Stimulated activated CD8-positive, alpha-beta memory T cell treated with anti-CD3 and anti-CD28 coated beads, Interleukin-15, amount 100 ng/mL, for 1 hour (primary cell): ENCODE measurements around the gene RTL1.

Source experiments
- DNase-seq: peaks from one replicate; pipeline ENCODE4 v3.0.0-alpha.2; 2020; ENCODE audit warnings: low read depth

The RTL1 gene

GRCh38 chr14:100898465-100898864, 5.1 kb downstream of the RTL1 start:
- no peak for DNase-seq

GRCh38 chr14:100896369-100897060, 7.0 kb downstream of the RTL1 start:
- no peak for DNase-seq

- DNase-seq = no peak
These were observed 8.1 kb downstream of the RTL1 start for GRCh38 chr14:100895411-100895810.

GRCh38 chr14:100894416-100894815, 9.1 kb downstream of the RTL1 start:
- DNase-seq = no peak

GRCh38 chr14:100893760-100894159, 9.8 kb downstream of the RTL1 start:
- DNase-seq = no peak

GRCh38 chr14:100893228-100893601, 10.3 kb downstream of the RTL1 start:
- no peak for DNase-seq

- DNase-seq = no peak
These were observed 10.9 kb downstream of the RTL1 start for GRCh38 chr14:100892496-100893227.

GRCh38 chr14:100891501-100892445, 11.7 kb downstream of the RTL1 start:
- DNase-seq = no peak

GRCh38 chr14:100891051-100891450, 12.5 kb downstream of the RTL1 start:
- DNase-seq = no peak

- DNase-seq = no peak
These were observed 13.3 kb downstream of the RTL1 start for GRCh38 chr14:100890061-100890850.

GRCh38 chr14:100889641-100890040, 13.9 kb downstream of the RTL1 start:
- DNase-seq = no peak

- no peak for DNase-seq
These were observed 14.7 kb downstream of the RTL1 start for GRCh38 chr14:100888789-100889315.

- no peak for DNase-seq
These were observed 15.7 kb downstream of the RTL1 start for GRCh38 chr14:100887728-100888335.

- no peak for DNase-seq
These were observed 17.9 kb downstream of the RTL1 start for GRCh38 chr14:100885617-100886016.

- DNase-seq = no peak
These were observed 18.3 kb downstream of the RTL1 start for GRCh38 chr14:100885196-100885595.

GRCh38 chr14:100884456-100884855, 19.1 kb downstream of the RTL1 start:
- no peak for DNase-seq

GRCh38 chr14:100883789-100884101, 19.8 kb downstream of the RTL1 start:
- DNase-seq = no peak

- no peak for DNase-seq
These were observed 20.3 kb downstream of the RTL1 start for GRCh38 chr14:100882991-100883788.

GRCh38 chr14:100882026-100882967, 21.2 kb downstream of the RTL1 start:
- DNase-seq = no peak
